Sigmoid colon (tissue), 4 donors: ENCODE data around the gene LARP4B.

Experiments
- CTCF ChIP-seq, 4 experiments: fragments of 450-650 bp in 3 of 4; fragments of 200-600 bp in 1 of 4; IDR thresholded peaks; one replicate each; pipeline ENCODE4 v1.5.1; 2016 to 2019; ENCODE audit warnings: antibody characterized with exemption in 4 of 4, mild to moderate bottlenecking in 3 of 4, moderate library complexity in 2 of 4
- EP300 ChIP-seq, 4 donors: sonication (generic); formaldehyde crosslinking; IDR thresholded peaks; one replicate each; pipeline ENCODE4 v1.6.1; 2017; ENCODE audit warnings: antibody characterized with exemption in 4 of 4
- POLR2A ChIP-seq, 2 donors: fragments of 450-650 bp; IDR thresholded peaks; one replicate each; pipeline ENCODE4 v1.6.1; 2016; ENCODE audit warnings: antibody characterized with exemption in 2 of 2, mild to moderate bottlenecking in 2 of 2, moderate library complexity in 2 of 2
- POLR2AphosphoS5 ChIP-seq, 4 donors: sonication (generic); formaldehyde crosslinking; IDR thresholded peaks; one replicate each; pipeline ENCODE4 v1.6.1; 2017; ENCODE audit warnings: antibody characterized with exemption in 4 of 4

- no peak for TF ChIP-seq CTCF (IDR thresholded peaks at IDR 0.05)
- TF ChIP-seq POLR2AphosphoS5 (IDR thresholded peaks at IDR 0.05) = no peak
- TF ChIP-seq POLR2A (IDR thresholded peaks at IDR 0.05) = no peak
- no peak for TF ChIP-seq EP300 (IDR thresholded peaks at IDR 0.05)
Observed at GRCh38 chr10:945778-946177, 14.3 kb upstream of the LARP4B start.
